Measurements from ENCODE around the gene GNPTAB. TPM values are rescaled to one million over a fixed set of nuclear protein-coding genes. Genes with fewer than 3 reads are reported as not detected.
A peak's percentile ranks its signal among the peaks of the same experiment; 100 is the strongest.

The GNPTAB gene
- total and polyA plus RNA-seq, 2 of the 8 experiments (the other 6 are each of a cell fraction or from before 2014, with no cell fraction given) = 21.5 to 51.3 TPM

DNA sequence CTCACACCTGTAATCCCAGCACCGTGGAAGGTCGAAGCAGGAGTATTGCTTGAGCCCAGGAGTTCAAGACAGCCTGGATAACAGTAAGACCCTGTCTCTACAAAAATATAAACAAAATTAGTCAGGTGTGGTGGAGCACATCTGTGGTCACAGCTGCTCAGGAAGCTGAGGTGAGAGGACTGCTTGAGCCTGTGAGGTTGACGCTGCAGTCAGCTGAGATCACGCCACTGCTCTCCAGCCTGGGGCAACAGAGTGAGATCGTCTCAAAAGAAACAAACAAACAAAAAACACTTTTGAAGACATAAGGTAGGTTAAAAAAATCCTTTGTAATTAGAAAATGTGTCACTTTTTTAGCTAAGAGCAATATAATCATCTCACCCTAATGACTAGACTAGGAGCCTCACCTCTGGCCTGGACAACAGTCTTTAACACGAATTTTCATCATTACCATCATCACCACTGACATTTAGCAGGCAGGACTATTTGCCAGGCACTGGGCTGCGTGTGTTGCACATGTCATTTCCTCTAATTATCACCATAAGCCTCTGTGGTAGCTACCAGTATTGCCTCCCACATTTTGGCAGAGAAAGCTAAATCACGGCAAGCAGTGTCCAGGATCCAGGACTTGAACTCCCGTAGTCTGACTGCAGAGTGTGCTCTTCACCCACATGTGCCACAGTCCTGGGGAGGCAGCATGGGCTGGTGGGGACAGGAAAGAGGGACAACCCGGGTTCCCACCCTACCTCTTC is 86.9 kb downstream of the GNPTAB start (continued):
- peak in 1 of 3 experiments; percentile 13; a peak in 1 of 4 replicates for TF ChIP-seq CTCF (IDR thresholded peaks at IDR 0.05; ENCODE audit: control extremely low read depth in 1 of 3, insufficient read depth in 1 of 3, low read depth in 1 of 3, low read length in 3 of 3)
- peak; percentile 28 to 33; a peak in 1 of 4 replicates for TF ChIP-seq RAD21 (IDR thresholded peaks at IDR 0.05 in 1 of 2, conservative IDR thresholded peaks at IDR 0.05 in 1 of 2; ENCODE audit: low read depth in 2 of 2, low read length in 2 of 2)
- TF ChIP-seq SUZ12 (IDR thresholded peaks at IDR 0.05; ENCODE audit: low read length) = no peak
- TF ChIP-seq JUN (IDR thresholded peaks at IDR 0.05; ENCODE audit: low read depth, low read length) = no peak
- TF ChIP-seq ASH2L (IDR thresholded peaks at IDR 0.05; ENCODE audit: low read length) = no peak
